ENCODE measurements around the gene GBGT1.
"Not testable (repeated sequence)": the region's sequence is repeated elsewhere in the genome, so short reads cannot be mapped to it uniquely, and the experiment has no call there.

GBGT1 gene

DNA sequence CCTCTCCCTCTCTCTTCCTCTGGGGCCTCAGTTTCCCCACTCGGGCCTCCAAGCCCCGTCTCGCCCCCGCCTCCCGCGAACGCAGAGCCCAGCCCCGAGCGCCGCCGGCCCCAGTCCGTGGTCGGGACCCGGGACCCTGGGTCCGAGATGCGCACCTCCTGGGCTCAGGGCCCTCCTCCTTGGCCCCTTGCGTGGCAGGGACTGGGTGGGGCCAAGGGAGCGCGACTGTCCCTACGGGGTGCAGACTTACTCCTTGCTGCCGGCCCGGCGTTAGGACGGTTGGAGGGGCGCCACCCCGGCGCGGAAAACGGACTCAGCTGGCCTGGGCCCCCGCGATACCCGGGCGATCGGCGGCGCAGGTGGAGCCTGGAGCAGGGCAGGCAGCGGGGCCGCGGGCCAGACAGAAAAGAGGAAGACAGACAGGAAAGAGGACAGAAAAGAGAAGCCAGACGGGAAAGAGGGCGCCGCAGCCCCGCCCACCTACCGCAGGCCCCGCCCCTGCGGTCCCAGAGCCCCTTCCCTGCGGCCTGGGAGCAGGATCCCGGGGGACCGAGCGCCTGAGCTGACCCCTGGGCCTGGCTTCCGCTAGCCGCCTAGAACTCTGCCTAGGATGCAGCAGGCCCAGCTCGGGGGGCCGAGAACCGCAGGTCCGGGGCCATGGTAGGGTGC lies at the start of gene GBGT1:
Gene GBGT1, minus strand, starts transcription at position 411 of the 669 bp plus-strand sequence. CDS start 1,502 bp downstream, outside the sequence.
- TF ChIP-seq, protein P1, sequence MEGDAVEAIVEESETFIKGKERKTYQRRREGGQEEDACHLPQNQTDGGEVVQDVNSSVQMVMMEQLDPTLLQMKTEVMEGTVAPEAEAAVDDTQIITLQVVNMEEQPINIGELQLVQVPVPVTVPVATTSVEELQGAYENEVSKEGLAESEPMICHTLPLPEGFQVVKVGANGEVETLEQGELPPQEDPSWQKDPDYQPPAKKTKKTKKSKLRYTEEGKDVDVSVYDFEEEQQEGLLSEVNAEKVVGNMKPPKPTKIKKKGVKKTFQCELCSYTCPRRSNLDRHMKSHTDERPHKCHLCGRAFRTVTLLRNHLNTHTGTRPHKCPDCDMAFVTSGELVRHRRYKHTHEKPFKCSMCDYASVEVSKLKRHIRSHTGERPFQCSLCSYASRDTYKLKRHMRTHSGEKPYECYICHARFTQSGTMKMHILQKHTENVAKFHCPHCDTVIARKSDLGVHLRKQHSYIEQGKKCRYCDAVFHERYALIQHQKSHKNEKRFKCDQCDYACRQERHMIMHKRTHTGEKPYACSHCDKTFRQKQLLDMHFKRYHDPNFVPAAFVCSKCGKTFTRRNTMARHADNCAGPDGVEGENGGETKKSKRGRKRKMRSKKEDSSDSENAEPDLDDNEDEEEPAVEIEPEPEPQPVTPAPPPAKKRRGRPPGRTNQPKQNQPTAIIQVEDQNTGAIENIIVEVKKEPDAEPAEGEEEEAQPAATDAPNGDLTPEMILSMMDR (IDR thresholded peaks at IDR 0.05; ENCODE audit: insufficient read depth, missing control alignments), result no peak
- FAIRE-seq, result no peak
- DNase-seq (ENCODE audit: insufficient read length, low spot score), result peak; percentile 76

DNA sequence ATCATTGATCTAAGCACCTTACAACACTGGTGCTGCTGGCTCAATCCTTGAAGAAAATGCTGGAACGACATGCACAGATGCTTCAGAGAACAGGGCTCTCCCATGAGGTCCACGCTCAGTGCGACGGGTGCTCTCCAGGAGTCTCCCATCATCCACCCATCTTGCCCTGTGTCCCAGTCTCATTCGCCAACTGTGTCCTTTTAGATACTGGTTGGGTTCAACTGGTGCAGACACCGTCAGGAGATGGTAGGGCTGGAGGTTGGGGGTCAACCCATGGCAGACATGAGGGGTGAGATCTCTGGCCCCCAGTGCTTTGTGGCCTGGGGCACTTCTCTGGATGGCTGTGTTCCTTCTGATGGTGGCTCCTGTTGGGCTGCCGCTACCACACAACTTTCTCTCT lies 46.9 kb upstream of the GBGT1 start:
- FAIRE-seq, result no peak
- TF ChIP-seq, protein P1 (IDR thresholded peaks at IDR 0.05; ENCODE audit: insufficient read depth, missing control alignments), result no peak

DNA sequence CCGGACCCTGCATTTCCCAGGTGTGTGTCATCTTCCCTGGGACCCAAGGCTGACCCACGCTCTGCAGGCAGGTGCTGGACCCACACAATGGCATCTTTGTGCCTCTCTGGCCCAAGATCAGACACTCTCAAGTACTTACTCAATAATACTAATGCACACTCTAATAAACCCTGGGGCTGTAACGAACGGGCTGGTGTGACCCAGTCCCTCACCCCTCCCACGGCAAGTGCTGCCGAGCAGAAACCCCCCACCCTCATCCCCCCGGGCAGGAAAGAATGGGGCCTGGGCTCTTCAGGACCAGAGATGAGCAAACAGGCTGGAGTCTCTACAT lies 46.5 kb upstream of the GBGT1 start:
- TF ChIP-seq, protein P1 (IDR thresholded peaks at IDR 0.05; ENCODE audit: insufficient read depth, missing control alignments), result no peak
- no peak for FAIRE-seq
- no peak for DNase-seq (ENCODE audit: insufficient read length, low spot score)

More for the DNA sequence above, 46.9 kb upstream of the GBGT1 start:
- no peak for DNase-seq (ENCODE audit: insufficient read length, low spot score)

DNA sequence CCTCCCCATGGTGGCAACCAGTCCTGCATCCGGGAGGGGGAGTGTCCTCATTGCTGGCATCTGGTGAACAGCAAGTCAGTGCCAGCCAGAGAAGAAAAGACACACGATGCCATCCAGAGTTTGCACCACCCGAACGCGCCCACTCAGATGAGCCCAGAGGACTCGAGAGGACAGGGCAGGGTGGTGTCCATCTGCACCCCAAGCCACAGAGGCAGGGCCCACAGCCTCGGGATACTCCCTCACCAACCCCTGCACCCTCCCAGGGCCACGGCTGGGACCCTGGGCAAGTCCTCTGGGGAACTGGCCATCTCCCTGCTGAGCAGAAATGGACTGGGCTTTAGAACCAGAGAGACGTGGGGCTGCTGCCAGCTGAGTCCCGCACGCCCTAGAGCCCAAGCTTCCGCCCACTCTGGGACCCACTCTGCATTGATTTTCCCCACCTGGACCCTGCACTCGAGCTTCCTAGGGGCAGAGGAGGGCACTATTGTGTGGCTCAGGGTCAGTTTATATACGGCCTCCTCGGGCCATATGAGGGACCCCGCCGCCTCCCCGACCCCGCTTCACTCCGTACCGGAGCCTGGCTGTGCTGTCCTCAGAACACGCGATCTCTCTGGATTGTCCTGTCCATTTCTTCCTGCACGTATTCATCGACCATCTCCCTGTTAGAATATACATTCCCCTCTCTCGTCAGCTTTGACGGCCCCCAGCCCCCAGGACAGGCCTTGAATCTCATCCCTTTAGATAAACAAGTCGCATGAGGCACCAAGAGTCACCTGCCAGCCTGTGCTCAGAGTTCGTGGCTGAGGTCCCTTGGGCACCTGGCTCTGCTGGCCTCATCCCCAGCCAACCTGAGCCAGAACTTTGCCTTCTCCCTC lies 45.9 kb upstream of the GBGT1 start:
- not testable (repeated sequence) for DNase-seq (ENCODE audit: insufficient read length, low spot score); FAIRE-seq

DNA sequence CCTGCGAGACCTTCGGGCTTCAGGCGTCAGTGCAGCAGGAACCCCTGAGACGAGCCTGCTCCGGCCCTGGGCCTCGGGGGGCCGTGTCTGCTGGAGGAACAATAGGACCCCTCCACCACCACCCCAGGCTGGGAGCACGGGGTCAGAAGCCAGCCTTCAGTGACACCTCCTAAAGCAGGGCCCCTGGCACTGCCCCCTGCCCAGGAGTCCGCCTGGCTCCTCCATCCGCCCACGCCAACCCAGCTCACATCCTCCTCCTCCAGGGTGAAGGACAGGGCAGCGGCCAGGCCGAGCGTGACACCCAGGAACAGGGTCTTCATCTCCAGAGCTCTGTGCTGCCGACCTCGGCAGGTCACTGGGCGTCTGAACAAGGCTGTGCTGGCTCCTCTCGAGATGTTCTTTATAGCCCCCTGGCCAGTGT lies 45.2 kb upstream of the GBGT1 start, which contains the start of gene OBP2B:
Gene OBP2B, minus strand, starts transcription at position 371 of the 421 bp plus-strand sequence. Its CDS starts 51 bp downstream, at position 320.
- DNase-seq (ENCODE audit: insufficient read length, low spot score); FAIRE-seq: not testable (repeated sequence)

DNA sequence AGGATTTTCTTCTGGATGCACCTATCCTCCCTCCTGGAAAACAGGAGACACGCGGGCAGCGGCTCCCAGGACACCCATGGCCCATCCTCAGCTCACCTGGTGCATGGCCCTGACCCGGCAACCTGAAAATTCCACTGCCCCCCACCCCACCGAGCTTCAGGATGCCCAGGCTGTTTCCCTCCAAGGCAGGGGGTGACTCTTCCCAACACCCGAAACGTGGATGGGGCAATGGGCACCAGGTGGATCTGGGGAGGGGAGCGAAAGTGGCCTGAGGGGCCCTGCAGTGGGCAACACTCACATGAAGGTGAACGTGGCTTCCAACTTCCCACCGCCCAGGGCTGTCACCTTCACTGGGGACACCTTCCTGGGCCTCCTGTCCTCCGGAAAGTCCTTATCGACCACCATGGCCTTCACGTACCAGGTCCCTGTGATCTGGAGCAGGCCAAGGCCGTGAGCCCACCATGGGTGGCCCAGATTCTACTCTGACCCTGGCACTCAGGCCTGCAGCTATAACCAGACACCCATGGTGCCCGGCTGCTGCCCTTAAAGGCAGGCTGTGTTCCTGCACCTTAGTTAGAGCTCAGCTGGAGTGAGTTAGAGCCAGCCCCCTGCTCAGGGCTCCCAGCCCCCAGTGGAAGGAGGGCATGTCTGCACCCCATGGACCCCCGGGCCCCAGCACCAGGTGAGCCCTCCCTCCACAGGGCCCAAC lies 44.6 kb upstream of the GBGT1 start:
- FAIRE-seq, result not testable (repeated sequence)

DNA sequence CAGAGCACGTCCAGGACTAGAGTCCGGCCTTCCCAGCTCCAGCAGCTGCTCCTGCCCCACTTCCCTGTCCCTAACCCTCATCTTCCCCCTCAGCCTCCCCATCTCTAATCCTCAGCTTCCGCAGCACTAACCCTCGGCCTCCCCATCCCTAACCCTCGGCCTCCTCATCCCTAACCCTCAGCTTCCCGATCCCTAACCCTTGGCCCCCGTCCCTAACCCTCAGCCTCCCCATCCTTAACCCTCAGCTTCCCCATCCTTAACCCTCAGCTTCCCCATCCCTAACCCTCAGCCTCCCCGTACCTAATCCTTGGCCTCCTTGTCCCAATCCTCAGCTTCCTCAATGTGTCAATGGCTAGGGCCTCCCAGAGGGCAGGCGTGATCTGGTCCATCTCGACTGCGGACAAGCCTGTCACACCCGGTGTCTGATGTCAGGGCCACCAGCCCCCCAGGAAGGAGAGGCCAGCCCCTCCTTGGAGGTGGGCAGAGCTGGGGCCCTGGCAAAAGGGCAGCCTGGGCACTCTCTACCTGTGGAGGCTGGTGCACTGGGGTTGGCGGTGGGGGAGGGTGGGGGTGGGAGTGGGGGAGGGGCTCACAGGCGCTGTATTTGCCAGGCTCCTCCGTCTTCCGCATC lies 43.9 kb upstream of the GBGT1 start:
- no peak for FAIRE-seq
- TF ChIP-seq, protein P1 (IDR thresholded peaks at IDR 0.05; ENCODE audit: insufficient read depth, missing control alignments), result no peak

More for the DNA sequence above, 44.6 kb upstream of the GBGT1 start:
- DNase-seq (ENCODE audit: insufficient read length, low spot score), result not testable (repeated sequence)

DNA sequence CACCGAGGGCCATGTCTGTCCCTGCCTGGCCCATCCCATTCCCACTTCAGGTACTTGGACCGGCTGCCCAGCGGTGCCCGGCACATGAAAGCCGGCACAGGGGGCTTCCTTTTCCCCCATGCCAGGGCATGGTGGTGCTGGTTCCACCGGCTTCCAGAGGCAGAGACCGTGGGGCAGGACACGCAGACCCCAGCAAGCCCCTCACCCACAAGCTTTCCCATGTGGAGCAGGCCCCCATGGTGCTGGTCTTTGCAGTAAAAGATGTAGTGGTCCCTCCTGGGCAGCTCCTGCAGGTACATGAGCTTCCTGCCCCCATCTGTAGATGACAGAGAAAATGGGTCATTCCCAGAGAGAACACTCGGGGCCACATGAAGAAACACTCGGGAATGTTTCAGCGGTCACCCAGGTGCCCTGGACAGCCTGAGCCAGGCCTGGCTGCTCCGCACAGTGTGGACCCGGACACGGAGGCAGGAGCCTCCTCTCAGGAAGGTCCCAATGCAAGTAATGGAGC lies 43.4 kb upstream of the GBGT1 start:
- no peak for FAIRE-seq

More for the DNA sequence above, 43.9 kb upstream of the GBGT1 start:
- no peak for DNase-seq (ENCODE audit: insufficient read length, low spot score)

More for the DNA sequence above, 43.4 kb upstream of the GBGT1 start:
- TF ChIP-seq, protein P1 (IDR thresholded peaks at IDR 0.05; ENCODE audit: insufficient read depth, missing control alignments), result no peak
- no peak for DNase-seq (ENCODE audit: insufficient read length, low spot score)
